Panc1 (cell line): Measurements from ENCODE around the gene ARHGDIB.

Experiments
- POLR2AphosphoS5 ChIP-seq: IDR thresholded peaks from 2 replicates; pipeline ENCODE4 v1.6.1; 2012; ENCODE audit warnings: mild to moderate bottlenecking, low read depth, low read length, moderate library complexity
- SIN3A ChIP-seq: IDR thresholded peaks from 2 replicates; pipeline ENCODE4 v1.6.1; 2012; ENCODE audit warnings: low read depth, mild to moderate bottlenecking, low read length, moderate library complexity, borderline replicate concordance; ENCODE audit not compliant: insufficient read depth
- TCF7L2 ChIP-seq: IDR thresholded peaks from 2 replicates; pipeline ENCODE4 v1.6.1; 2011; ENCODE audit warnings: mild to moderate bottlenecking, low read depth, low read length, inconsistent platforms
- TF ChIP-seq, protein P1 (sequence below), 2 experiments: IDR thresholded peaks; 2 replicates each; pipeline ENCODE4 v1.6.1; 2011 to 2012; ENCODE audit warnings: low read depth in 2 of 2, control low read depth in 1 of 2, low read length in 1 of 2, mild to moderate bottlenecking in 1 of 2, moderate library complexity in 1 of 2; ENCODE audit not compliant: insufficient read depth in 1 of 2
- TF ChIP-seq, protein P2 (sequence below): fragments of 450-650 bp; IDR thresholded peaks from 2 replicates; pipeline ENCODE4 v1.5.1; 2017; ENCODE audit warnings: mild to moderate bottlenecking

DNA sequence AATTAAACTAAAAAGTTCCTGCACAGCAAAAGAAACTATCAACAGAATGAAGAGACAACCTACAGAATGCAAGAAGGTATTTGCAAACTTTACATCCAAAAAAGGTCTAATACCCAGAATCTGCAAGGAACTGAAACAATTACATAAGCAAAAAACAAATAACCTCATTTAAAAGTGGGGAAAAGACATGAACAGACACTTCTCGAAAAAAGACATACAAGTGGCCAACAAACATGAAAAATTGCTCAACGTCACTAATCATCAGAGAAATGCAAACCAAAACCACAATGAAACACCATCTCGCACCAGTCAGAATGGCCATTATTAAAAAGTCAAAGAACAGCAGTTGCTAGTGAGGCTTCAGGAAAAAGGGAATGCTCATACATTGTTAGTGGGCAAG, 26.6 kb upstream of the ARHGDIB start:
- TF ChIP-seq, protein P1, sequence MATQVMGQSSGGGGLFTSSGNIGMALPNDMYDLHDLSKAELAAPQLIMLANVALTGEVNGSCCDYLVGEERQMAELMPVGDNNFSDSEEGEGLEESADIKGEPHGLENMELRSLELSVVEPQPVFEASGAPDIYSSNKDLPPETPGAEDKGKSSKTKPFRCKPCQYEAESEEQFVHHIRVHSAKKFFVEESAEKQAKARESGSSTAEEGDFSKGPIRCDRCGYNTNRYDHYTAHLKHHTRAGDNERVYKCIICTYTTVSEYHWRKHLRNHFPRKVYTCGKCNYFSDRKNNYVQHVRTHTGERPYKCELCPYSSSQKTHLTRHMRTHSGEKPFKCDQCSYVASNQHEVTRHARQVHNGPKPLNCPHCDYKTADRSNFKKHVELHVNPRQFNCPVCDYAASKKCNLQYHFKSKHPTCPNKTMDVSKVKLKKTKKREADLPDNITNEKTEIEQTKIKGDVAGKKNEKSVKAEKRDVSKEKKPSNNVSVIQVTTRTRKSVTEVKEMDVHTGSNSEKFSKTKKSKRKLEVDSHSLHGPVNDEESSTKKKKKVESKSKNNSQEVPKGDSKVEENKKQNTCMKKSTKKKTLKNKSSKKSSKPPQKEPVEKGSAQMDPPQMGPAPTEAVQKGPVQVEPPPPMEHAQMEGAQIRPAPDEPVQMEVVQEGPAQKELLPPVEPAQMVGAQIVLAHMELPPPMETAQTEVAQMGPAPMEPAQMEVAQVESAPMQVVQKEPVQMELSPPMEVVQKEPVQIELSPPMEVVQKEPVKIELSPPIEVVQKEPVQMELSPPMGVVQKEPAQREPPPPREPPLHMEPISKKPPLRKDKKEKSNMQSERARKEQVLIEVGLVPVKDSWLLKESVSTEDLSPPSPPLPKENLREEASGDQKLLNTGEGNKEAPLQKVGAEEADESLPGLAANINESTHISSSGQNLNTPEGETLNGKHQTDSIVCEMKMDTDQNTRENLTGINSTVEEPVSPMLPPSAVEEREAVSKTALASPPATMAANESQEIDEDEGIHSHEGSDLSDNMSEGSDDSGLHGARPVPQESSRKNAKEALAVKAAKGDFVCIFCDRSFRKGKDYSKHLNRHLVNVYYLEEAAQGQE (IDR thresholded peaks at IDR 0.05; ENCODE audit: insufficient read depth in 1 of 2, low read depth in 2 of 2, low read length in 1 of 2), result no peak
- TF ChIP-seq, protein P2, sequence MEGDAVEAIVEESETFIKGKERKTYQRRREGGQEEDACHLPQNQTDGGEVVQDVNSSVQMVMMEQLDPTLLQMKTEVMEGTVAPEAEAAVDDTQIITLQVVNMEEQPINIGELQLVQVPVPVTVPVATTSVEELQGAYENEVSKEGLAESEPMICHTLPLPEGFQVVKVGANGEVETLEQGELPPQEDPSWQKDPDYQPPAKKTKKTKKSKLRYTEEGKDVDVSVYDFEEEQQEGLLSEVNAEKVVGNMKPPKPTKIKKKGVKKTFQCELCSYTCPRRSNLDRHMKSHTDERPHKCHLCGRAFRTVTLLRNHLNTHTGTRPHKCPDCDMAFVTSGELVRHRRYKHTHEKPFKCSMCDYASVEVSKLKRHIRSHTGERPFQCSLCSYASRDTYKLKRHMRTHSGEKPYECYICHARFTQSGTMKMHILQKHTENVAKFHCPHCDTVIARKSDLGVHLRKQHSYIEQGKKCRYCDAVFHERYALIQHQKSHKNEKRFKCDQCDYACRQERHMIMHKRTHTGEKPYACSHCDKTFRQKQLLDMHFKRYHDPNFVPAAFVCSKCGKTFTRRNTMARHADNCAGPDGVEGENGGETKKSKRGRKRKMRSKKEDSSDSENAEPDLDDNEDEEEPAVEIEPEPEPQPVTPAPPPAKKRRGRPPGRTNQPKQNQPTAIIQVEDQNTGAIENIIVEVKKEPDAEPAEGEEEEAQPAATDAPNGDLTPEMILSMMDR, result no peak
- TF ChIP-seq SIN3A, result no peak
- TF ChIP-seq POLR2AphosphoS5, result no peak
- no peak for TF ChIP-seq TCF7L2
